GM19193 (cell line): Measurements from ENCODE around the gene INF2.

Source experiments
- POLR2A ChIP-seq: IDR thresholded peaks from 4 replicates; pipeline ENCODE4 v1.6.1; 2011; ENCODE audit not compliant: insufficient read depth, insufficient read length; ENCODE audit errors: extremely low read depth

The INF2 gene

GRCh38 chr14:104652386-104652785, 37.0 kb upstream of the INF2 start:
- no peak for TF ChIP-seq POLR2A

GRCh38 chr14:104654119-104654518, 35.3 kb upstream of the INF2 start:
- TF ChIP-seq POLR2A: no peak

DNA sequence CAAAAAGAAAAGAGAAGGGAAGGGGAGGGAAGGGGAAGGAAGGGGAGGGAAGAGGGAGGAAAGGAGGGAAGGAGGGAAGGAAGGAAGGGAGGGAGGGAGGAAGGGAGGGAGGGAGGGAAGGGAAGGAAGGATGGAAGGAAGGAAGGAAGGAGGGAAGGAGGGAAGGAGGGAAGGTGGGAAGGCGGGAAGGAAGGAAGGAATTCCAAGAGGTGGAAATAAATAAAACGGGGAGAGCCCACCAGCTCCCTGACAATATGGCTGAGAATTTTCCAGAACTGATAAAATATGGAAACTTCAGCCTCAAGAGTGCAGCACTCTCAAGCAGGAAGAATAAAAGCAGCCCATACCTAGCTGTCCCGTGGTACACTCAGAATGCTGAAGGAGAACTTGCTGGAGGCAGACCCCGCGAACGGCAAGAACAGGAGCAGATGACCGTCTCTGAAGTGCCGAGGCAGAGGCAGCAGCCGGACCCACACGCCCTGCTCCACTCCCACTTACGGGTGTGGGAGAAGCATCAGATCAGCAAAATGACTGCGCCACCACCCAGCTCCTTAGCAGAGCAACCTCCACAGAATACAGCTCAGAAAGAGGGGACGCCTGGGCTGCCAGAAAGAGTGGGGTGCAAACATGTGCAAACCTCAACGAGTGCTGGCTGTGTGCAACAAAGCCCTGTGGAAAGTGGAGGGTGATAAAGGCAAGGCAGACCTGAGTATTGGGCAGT, 34.1 kb upstream of the INF2 start:
- TF ChIP-seq POLR2A: no peak

DNA sequence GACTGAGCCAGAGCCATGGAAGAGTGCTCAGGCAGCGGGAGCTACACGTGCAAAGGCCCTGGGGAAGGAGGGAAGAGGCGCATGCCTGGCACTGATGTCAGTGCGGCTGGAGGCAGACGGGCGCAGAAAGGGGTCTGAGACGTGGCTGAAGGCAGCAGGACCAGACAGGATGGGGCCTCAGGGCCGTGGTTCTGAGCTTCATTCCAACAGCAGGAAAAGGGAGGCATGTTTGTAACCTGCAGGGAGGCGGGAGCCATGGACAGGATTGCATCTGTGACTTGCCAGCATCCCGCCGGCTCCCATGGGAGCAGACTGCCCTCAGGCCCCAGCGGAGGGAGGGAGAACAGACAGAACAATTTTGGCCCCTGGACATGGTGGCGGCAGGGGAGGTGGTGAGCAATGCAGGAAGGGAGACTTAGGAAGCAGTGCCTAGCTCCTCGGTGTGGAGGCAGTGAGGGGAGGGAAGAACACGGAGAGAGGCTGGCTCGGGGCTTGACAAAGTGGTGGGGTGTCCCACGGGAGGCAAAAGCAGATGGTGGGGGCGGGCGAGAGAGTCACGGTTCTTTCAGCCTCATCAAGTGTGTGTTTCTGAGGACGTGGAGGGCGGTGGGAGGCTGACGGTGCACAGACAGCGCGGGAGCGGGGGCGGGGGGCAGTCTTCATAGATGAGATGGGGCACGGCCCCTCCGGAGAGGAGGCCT, 33.3 kb upstream of the INF2 start:
- no peak for TF ChIP-seq POLR2A

GRCh38 chr14:104657101-104657524, 32.3 kb upstream of the INF2 start:
- peak; percentile 29 for TF ChIP-seq POLR2A

- peak; percentile 48 for TF ChIP-seq POLR2A
Measured at GRCh38 chr14:104657563-104658324, 31.7 kb upstream of the INF2 start.

GRCh38 chr14:104658325-104658712, 31.1 kb upstream of the INF2 start:
- TF ChIP-seq POLR2A: no peak

DNA sequence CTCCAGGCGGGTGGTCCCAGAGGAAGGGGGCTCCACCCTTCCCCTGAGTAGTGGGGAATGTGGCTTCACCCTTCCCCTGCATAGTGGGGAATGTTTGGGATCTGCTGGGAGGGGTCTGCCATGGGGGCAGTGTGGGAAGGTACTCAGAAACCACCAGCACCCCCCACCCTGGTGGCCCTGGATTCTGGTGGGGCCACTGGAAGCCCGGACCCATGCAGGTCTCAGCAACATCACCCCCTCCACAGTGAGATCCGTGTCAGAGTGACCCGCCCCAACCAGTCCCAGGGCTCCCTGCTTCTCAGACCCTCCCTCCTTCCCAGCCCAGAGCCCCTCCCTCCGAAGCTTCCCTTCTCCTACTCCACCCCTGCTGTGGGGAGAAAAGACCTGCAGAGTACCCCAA, 30.3 kb upstream of the INF2 start:
- TF ChIP-seq POLR2A: no peak

DNA sequence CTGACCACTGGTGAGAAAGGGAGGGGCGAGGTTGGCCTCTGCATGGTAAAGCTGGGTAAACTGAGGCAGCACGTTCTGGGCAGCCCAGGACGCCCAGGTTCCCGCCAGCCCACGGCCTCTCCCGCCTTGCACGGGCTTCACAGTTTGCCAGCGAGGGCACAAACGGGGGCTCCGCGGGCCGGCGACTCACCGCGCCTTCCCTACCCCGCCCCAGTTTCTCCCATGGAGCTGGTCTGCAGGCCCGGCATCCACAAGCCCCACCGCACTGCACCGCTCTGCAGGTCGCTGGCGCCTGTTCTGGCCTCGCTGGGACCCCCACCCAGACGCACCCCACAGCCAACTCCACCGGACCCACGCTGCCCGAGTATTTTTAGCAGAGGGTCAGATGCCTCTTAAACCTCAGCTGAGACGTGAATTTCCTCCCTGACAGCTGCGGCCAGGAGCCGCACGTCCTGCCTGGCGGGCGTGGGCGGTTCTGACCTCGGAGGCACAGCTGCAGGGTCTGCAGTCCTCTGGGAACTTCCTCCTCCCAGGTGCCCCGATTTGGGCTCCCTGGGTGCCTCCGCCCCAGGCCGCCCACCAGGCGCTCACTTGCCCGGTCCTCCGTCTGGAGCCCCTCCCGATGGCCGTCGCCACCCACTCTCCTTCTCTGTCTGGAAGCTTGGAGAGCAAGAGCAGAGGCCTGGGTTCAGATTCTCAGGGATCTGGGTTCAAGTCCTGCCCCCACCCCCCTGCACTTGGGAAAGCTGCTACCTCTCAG, 29.5 kb upstream of the INF2 start:
- no peak for TF ChIP-seq POLR2A

GRCh38 chr14:104660597-104660996, 28.8 kb upstream of the INF2 start:
- peak; percentile 23 for TF ChIP-seq POLR2A

DNA sequence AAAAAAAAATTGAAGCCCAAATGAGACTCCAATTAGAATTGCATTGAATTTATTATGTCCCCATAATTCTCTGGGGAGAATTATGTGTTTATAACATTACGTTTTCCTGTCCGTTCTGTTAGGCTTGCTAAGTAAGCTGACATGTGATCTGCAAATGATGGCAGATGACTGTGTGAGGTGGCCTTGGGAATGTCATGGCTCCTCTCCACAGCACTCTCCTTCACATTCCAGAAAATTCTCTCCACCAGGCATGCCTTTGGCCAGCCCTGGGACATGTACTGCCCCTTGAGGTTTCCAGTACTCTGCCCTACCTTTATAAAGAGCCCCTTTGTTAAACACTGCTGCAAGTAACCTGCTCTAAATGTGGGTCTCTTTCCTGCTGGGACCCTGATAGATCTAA, 28.3 kb upstream of the INF2 start:
- no peak for TF ChIP-seq POLR2A

DNA sequence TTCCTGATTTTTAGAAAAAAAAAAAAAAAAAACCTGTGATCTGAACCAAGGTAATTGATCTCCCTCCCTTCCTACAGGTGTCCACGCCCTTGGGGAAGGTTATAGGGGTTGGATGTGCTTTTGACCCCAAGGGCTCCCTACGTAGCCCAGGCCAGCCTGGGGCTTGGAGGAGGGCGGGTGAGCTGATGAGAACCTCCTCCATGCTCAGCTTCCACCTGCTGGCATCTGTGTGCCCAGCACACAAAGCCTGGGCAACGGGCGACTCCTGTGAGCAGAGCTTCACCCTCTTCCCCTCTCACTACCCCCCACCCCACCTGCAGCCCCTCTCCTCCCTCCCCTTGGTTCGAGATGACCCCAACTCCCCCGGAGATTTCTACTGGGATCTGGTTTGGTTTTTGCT, 25.3 kb upstream of the INF2 start:
- no peak for TF ChIP-seq POLR2A

- no peak for TF ChIP-seq POLR2A
Measured at GRCh38 chr14:104664588-104664987, 24.8 kb upstream of the INF2 start.

DNA sequence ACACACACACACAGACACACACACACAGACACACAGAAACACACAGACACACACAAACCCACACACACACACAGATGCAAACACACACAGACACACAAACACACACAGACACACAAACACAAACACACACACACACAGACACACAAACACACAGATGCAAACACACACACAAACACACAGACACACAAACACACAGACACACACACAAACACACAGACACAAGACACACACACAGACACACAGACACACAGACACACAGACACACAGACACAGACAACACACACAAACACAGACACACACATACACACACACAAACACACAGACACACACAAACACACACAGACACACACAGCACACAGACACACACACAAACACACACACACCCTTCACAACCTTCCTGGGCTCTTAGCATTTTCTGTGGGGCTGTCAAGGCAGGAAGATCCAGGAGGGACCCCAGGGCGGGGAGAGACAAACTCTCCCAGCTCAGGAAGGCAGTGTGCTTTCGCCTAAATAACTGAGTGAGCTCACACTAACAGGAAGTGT, 24.2 kb upstream of the INF2 start:
- no peak for TF ChIP-seq POLR2A
